ENCODE results near the gene LRP11. TPM values are rescaled to one million over a fixed set of nuclear protein-coding genes. Genes with fewer than 3 reads are reported as not detected.

The LRP11 gene
- total RNA-seq, 1 experiment from 2014 or later, result 14.8 TPM

- H2BK15ac ChIP-seq (ENCODE audit: low read depth, low read length), result no peak overlapping the region
- DNase-seq, result no peak
- H4K8ac ChIP-seq (replicated peaks; ENCODE audit: insufficient read length, low read depth, low read length), result no peak overlapping the region
- Mint-ChIP-seq H3K9me3 (peaks cover 29 to 37% of the 10 kb centered on the region in 2 experiments), H3K36me3 (ENCODE audit: insufficient read depth in 1 of 3, low read depth in 3 of 3) (peaks cover 5 to 7% (median 5%) of the 10 kb centered on the region in 3 experiments; a peak in 5 of 7 replicates), H3K27ac (no peak overlapping the region), H3K4me3 (no peak overlapping the region), H3K4me1 (peaks cover 0 to 7% of the 10 kb centered on the region in 2 experiments; a peak in 1 of 4 replicates), H3K27me3 (ENCODE audit: low read depth) (peaks cover 17% of the 10 kb centered on the region)
- H3T11ph ChIP-seq (ENCODE audit: low read length), result no peak overlapping the region
- no peaks in the 10 kb centered on the region for H3K79me1 ChIP-seq (ENCODE audit: insufficient read depth, low read depth, low read length, poor library complexity, severe bottlenecking)
- H2BK5ac ChIP-seq (ENCODE audit: insufficient read length, low read length), result no peak overlapping the region
- H2AFZ ChIP-seq (ENCODE audit: low read length), result no peak overlapping the region
- no peak for TF ChIP-seq CTCF (conservative IDR thresholded peaks at IDR 0.05)
- no peak overlapping the region for H2BK120ac ChIP-seq (ENCODE audit: low read depth, low read length, poor library complexity, severe bottlenecking)
- H3K79me2 ChIP-seq (ENCODE audit: insufficient read depth, low read length), result no peaks in the 10 kb centered on the region
- H2BK12ac ChIP-seq (ENCODE audit: insufficient read length, low read depth, low read length), result no peak overlapping the region
- H2BK20ac ChIP-seq (ENCODE audit: low read depth, low read length, poor library complexity, severe bottlenecking), result no peak overlapping the region
- H3K56ac ChIP-seq (ENCODE audit: insufficient read length, low read depth, low read length), result no peak overlapping the region
- H4K91ac ChIP-seq (ENCODE audit: insufficient read length, low read depth, low read length), result no peak overlapping the region
- H4K5ac ChIP-seq (ENCODE audit: insufficient read length, low read depth, low read length), result no peak overlapping the region
- H3K9me3 ChIP-seq (ENCODE audit: control insufficient read depth, low read depth, low read length), result no peaks in the 10 kb centered on the region
- H3K27ac ChIP-seq (ENCODE audit: insufficient read length, low read depth, low read length), result no peak overlapping the region
- no peak overlapping the region for H3K9ac ChIP-seq (ENCODE audit: extremely low read depth, insufficient read length, low read length)
- H3K4me2 ChIP-seq (ENCODE audit: insufficient read depth, insufficient read length, low read length), result no peak overlapping the region
- no peaks in the 10 kb centered on the region for H4K20me1 ChIP-seq (ENCODE audit: control insufficient read depth, insufficient read depth, insufficient read length)
- H3K18ac ChIP-seq (ENCODE audit: insufficient read length, low read depth, low read length), result no peak overlapping the region
- no peak overlapping the region for H3K4ac ChIP-seq (ENCODE audit: low read depth, low read length)
- no peaks in the 10 kb centered on the region for H3K27me3 ChIP-seq (ENCODE audit: insufficient read depth, low read length)
- no peak overlapping the region for H3K23ac ChIP-seq (ENCODE audit: insufficient read length, low read depth, low read length)
- H2AK5ac ChIP-seq (ENCODE audit: insufficient read length, low read length), result no peak overlapping the region
- no peaks in the 10 kb centered on the region for H3K23me2 ChIP-seq (ENCODE audit: insufficient read length, low read depth, low read length, poor library complexity, severe bottlenecking)
- H3K4me1 ChIP-seq (ENCODE audit: insufficient read depth, low read length), result no peaks in the 10 kb centered on the region
- WGBS (ENCODE audit: extremely low coverage, insufficient read length, low lambda C conversion rate), result no CpG with 5 or more reads among the region's 18 CpGs
- no peak overlapping the region for H3K14ac ChIP-seq (ENCODE audit: insufficient read depth, low read length)
These were observed 41.3 kb upstream of the LRP11 start for GRCh38 chr6:149905371-149905910.

Measured in H9 (cell line).